Activated naive CD4-positive, alpha-beta T cell treated with anti-CD3 and anti-CD28 coated beads, Interleukin-2, amount 10 ng/mL, durations not matched to agents 7 days and 5 days (primary cell): ENCODE measurements around the gene ACY1.

Source experiments
- CTCF ChIA-PET: fragments of 350-600 bp; sonication (Branson Sonifier 250); formaldehyde crosslinking; loops from one replicate; lab custom pipeline; 2021; ENCODE audit warnings: antibody characterized with exemption; lab: Charles Lee
- DNase-seq: peaks from one replicate; pipeline ENCODE4 v3.0.0-alpha.2; 2020
- H3K27ac Mint-ChIP-seq: one replicate; pipeline ENCODE4 v1.8.0; 2021; ENCODE audit warnings: mild to moderate bottlenecking, moderate library complexity, mixed read lengths
- H3K27me3 Mint-ChIP-seq: one replicate; pipeline ENCODE4 v1.8.0; 2021; ENCODE audit warnings: mild to moderate bottlenecking, mixed read lengths
- H3K36me3 Mint-ChIP-seq: one replicate; pipeline ENCODE4 v1.8.0; 2021; ENCODE audit warnings: mixed read lengths
- H3K4me1 Mint-ChIP-seq: one replicate; pipeline ENCODE4 v1.8.0; 2021; ENCODE audit warnings: mixed read lengths
- H3K4me3 Mint-ChIP-seq: one replicate; pipeline ENCODE4 v1.8.0; 2021; ENCODE audit warnings: mild to moderate bottlenecking, moderate library complexity, mixed read lengths
- H3K9me3 Mint-ChIP-seq: one replicate; pipeline ENCODE4 v1.8.0; 2021; ENCODE audit warnings: mixed read lengths

Gene ACY1

DNA sequence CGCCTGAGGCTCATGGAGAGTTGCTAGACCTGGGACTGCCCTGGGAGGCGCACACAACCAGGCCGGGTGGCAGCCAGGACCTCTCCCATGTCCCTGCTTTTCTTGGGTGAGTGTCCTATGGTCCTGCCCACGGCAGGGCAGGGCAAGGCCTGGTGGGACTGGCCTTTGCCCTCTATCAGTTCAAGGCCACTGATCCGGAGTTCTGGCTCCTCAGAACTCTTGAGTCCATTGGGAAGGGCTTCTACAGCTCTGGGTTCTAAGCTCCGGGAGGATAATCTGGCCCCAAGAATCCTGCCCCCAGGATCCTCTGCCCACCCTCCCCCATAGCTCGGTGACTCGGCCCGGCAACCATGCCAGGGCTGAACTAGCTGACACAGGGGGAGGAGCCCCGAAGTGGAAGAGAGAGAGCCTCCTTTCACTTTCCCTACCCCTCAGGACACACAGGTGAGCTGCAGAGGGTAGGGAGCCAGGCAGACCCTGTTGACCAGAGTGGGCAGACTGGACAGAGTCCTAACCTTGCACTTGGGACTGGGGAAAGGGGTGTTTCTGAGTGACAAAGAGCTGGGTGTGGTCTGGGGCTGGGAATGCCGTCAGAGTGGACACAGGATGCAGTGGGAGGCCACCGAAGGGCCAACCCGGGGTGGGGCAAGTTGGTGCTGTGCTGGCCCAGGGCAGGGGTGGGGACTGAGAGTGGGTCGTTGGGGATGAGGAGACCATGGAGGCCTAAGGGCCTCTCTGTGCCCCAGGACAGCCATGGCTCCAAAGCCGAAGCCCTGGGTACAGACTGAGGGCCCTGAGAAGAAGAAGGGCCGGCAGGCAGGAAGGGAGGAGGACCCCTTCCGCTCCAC, 40.5 kb upstream of the ACY1 start:
- Mint-ChIP-seq H3K4me1 (peaks cover 39% of the 10 kb centered on the region), H3K36me3 (peaks cover 10% of the 10 kb centered on the region), H3K4me3 (peak overlapping the region; percentile 87), H3K27me3 (no peaks in the 10 kb centered on the region), H3K9me3 (no peaks in the 10 kb centered on the region), H3K27ac (peak overlapping the region; percentile 91)
- CTCF ChIA-PET: interaction anchor here (0.7 to 3.4 kb wide), 16 partner anchors 10 to 289 kb away, joined by 3 to 24 read pairs (median 3); partner anchors contain the start of genes ABHD14A, ABHD14B, ACY1 and DUSP7
- DNase-seq: peak; percentile 78

DNA sequence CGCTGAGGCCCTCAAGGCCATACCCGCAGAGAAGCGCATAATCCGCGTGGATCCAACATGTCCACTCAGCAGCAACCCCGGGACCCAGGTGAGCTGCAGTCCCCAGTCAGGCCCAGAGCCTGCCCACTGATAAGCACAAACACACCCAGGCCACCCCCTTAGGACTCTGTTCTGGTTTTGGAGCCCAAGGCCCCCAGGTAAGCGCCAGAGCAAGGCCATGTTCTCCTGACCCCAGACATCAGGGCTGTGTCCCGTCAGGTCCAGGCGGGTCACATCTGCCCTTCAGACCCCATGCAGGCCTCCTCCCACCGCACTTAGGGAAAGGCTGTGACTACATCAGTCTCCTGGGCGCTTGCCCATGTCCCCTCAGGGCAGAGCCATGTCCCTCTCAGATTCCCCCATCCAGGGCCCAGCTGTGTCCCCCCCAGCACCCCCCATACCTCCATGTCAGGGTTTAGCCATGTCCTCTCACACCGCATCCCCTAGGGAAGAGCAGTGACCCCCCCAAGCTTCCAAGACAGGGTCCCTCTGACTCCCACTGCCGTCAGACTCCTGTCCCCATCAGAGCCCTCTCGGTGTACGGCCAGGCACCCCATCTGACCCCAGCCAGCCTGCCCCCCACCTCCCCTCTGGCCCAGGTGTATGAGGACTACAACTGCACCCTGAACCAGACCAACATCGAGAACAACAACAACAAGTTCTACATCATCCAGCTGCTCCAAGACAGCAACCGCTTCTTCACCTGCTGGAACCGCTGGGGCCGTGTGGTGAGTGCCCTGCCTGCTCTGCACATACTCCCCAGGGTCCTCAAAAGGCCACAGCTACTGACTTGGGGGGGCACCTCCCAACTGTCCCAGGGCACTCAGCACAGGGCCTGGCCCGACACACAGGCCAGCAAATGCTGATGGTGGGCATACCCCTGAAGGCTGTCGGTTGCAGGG, 39.6 kb upstream of the ACY1 start:
- no peaks in the 10 kb centered on the region for H3K9me3 Mint-ChIP-seq
- H3K27me3 Mint-ChIP-seq: no peaks in the 10 kb centered on the region
- H3K27ac Mint-ChIP-seq: peak overlapping the region; percentile 30
- no peak overlapping the region for H3K4me3 Mint-ChIP-seq
- CTCF ChIA-PET: interaction anchor here (0.9 to 3.4 kb wide), 7 partner anchors 30 to 288 kb away, joined by 3 to 24 read pairs (median 3); partner anchors contain the start of genes ABHD14A, ABHD14B and ACY1
- DNase-seq: no peak
- peaks cover 35% of the 10 kb centered on the region for H3K4me1 Mint-ChIP-seq
- H3K36me3 Mint-ChIP-seq: peaks cover 4% of the 10 kb centered on the region

DNA sequence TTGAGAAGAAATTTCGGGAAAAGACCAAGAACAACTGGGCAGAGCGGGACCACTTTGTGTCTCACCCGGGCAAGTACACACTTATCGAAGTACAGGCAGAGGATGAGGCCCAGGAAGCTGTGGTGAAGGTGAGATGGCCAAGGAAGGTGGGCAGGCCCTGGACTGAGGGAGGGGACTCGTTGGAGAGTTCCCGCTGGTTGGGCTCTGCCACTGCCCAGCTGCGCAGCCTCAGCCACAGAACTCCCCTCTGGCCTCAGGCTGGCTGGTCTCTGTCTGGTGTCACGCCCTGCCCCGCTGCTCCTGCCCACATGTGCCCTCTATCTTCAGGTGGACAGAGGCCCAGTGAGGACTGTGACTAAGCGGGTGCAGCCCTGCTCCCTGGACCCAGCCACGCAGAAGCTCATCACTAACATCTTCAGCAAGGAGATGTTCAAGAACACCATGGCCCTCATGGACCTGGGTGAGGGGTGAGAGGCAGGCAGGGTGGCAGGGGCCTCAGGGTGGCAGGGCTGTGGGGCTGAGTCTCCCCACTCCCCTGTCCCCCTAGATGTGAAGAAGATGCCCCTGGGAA, 38.8 kb upstream of the ACY1 start:
- Mint-ChIP-seq H3K27me3 (no peaks in the 10 kb centered on the region), H3K4me3 (no peak overlapping the region), H3K4me1 (peaks cover 31% of the 10 kb centered on the region), H3K9me3 (no peaks in the 10 kb centered on the region), H3K27ac (no peak overlapping the region), H3K36me3 (no peaks in the 10 kb centered on the region)
- DNase-seq: no peak
- CTCF ChIA-PET: no interaction called here

DNA sequence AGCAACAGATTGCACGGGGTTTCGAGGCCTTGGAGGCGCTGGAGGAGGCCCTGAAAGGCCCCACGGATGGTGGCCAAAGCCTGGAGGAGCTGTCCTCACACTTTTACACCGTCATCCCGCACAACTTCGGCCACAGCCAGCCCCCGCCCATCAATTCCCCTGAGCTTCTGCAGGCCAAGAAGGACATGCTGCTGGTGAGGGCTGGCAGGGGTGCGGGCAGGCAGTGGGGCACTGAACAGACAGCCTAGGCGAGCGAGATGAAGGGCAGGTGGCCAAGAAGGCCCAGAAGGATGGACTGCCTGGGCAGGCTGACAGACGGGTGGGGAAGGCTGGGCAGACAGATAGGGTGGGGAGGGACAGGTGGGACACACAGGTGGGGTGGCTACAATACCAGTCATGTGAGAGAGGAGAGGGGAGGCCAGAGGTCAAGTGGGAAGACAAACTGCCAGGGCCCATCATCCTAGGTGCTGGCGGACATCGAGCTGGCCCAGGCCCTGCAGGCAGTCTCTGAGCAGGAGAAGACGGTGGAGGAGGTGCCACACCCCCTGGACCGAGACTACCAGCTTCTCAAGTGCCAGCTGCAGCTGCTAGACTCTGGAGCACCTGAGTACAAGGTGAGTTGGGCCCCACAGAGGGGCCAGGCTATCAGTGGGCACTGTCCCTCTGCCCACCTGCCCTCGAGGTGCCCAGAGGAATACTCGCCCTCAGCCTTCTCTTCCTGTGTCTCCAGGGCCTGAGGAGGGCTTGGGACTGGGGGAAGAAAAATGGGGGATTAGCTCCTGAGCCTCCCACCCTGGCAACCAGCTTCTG, 38.1 kb upstream of the ACY1 start:
- Mint-ChIP-seq H3K9me3 (no peaks in the 10 kb centered on the region), H3K4me3 (no peak overlapping the region), H3K36me3 (no peaks in the 10 kb centered on the region), H3K27ac (no peak overlapping the region), H3K27me3 (no peaks in the 10 kb centered on the region), H3K4me1 (peaks cover 24% of the 10 kb centered on the region)
- CTCF ChIA-PET: no interaction called here
- no peak for DNase-seq

DNA sequence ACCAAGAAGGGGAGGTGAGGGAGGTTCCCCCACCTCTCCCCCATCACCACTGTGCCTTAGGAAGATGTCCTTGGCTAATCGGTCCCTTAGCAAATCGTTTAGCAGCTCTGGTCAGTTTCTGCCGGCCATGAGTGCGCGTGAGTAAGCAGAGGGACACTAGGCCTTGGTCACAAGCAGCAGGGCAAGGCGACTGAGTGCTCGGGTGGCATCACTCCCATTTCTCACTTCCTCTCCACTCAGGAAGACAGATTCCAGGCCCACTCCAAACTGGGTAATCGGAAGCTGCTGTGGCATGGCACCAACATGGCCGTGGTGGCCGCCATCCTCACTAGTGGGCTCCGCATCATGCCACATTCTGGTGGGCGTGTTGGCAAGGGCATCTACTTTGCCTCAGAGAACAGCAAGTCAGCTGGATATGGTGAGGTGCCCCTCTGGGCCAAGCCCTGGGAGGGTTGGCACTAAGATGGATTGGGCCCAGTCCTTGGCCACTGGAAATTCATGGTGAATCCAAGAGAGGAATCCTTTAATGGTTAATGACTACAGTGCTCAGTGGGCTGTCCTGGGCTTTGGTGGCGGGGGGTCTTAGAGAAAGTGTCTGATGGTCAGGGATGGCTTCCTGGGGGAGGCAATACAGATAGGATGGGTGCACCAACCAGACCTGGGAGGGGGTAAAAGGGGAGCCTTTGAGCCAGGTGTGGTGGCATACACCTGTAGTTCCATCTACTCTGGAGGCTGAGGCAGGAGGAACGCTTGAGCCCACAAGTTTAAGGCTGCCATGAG, 37.2 kb upstream of the ACY1 start:
- CTCF ChIA-PET: interaction anchor here (1.4 kb wide), 1 partner anchor 37 kb away, joined by 3 read pairs; the partner anchor contains the start of gene ACY1
- peaks cover 15% of the 10 kb centered on the region for H3K4me1 Mint-ChIP-seq
- peaks cover 5% of the 10 kb centered on the region for H3K27me3 Mint-ChIP-seq
- no peak for DNase-seq
- no peaks in the 10 kb centered on the region for H3K9me3 Mint-ChIP-seq
- no peak overlapping the region for H3K27ac Mint-ChIP-seq
- no peak overlapping the region for H3K4me3 Mint-ChIP-seq
- no peaks in the 10 kb centered on the region for H3K36me3 Mint-ChIP-seq

DNA sequence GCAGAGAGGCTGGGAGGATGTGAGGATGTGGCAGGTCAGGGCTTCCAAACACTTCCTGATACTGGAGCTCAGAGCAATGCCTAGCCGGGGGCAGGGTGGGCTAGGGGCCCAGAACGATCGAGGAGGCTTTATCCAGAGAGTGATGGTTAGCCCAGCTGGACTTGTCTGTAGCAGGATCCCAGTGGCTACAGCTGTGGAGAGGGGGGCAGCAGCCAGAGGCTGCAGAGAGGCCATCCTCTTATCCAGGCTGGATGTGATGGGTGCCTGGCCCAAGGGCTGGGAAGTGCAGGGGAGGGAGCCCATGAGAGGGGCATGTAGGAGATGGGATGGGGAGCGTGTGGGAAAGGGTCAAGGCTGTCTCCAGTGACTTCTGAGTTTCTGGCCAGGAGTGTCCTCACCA, 36.5 kb upstream of the ACY1 start:
- H3K27me3 Mint-ChIP-seq: peaks cover 5% of the 10 kb centered on the region
- H3K36me3 Mint-ChIP-seq: no peaks in the 10 kb centered on the region
- H3K9me3 Mint-ChIP-seq: no peaks in the 10 kb centered on the region
- CTCF ChIA-PET: interaction anchor here (1.2 to 1.4 kb wide), 2 partner anchors 36 to 54 kb away, joined by 3 read pairs; partner anchors contain the start of gene ACY1
- H3K27ac Mint-ChIP-seq: no peak overlapping the region
- H3K4me3 Mint-ChIP-seq: no peak overlapping the region
- DNase-seq: no peak
- peaks cover 12% of the 10 kb centered on the region for H3K4me1 Mint-ChIP-seq

DNA sequence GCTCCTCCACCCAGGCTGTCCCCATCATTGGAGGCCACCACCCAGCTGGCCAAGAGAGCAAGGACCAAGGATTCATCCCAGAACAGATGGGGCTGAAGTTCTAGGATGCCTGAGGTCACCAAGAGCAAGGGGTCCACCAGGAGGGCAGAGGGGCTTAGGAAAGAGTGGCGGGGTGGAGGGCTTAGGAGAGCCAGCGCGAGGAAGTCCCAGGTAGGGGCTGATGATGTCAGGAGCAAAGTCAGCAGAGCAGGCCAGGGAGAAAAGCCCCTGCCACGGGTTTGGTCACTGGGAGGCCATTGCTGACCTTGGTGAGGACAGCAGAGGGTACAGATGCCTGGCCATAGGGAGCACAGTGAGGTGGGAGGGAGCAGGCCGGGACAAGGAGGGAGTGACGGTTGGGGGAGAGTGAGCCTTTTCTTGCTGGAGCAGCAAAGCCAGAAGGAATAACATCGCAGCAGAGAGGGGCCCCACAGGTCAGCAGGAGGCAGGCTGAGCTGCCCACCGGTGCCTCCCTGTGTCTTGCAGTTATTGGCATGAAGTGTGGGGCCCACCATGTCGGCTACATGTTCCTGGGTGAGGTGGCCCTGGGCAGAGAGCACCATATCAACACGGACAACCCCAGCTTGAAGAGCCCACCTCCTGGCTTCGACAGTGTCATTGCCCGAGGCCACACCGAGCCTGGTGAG, 36.0 kb upstream of the ACY1 start:
- DNase-seq: no peak
- Mint-ChIP-seq H3K4me1 (peaks cover 7% of the 10 kb centered on the region), H3K9me3 (no peaks in the 10 kb centered on the region), H3K27ac (no peak overlapping the region), H3K36me3 (no peaks in the 10 kb centered on the region), H3K27me3 (peaks cover 11% of the 10 kb centered on the region), H3K4me3 (no peak overlapping the region)
- CTCF ChIA-PET: interaction anchor here (1.2 to 1.4 kb wide), 2 partner anchors 35 to 54 kb away, joined by 3 read pairs; partner anchors contain the start of gene ACY1

DNA sequence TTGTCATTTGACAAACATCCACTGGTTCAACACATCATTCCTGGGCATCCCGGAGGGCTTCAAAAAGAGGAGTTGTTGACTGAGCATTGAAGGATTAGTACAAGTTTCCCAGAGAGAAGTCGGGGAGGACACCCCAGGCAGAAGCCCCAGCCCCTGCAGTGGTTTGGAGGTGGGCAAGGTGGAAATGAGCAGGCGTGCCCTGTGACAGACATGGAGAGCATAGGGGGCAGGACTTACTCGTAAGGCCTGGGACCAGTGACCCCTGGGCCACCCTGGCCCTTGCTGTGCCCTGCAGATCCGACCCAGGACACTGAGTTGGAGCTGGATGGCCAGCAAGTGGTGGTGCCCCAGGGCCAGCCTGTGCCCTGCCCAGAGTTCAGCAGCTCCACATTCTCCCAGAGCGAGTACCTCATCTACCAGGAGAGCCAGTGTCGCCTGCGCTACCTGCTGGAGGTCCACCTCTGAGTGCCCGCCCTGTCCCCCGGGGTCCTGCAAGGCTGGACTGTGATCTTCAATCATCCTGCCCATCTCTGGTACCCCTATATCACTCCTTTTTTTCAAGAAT, 35.2 kb upstream of the ACY1 start:
- no peak for DNase-seq
- Mint-ChIP-seq H3K27ac (no peak overlapping the region), H3K9me3 (no peaks in the 10 kb centered on the region), H3K27me3 (peaks cover 18% of the 10 kb centered on the region), H3K4me3 (no peak overlapping the region), H3K4me1 (peaks cover under 1% of the 10 kb centered on the region), H3K36me3 (no peaks in the 10 kb centered on the region)
- CTCF ChIA-PET: no interaction called here

DNA sequence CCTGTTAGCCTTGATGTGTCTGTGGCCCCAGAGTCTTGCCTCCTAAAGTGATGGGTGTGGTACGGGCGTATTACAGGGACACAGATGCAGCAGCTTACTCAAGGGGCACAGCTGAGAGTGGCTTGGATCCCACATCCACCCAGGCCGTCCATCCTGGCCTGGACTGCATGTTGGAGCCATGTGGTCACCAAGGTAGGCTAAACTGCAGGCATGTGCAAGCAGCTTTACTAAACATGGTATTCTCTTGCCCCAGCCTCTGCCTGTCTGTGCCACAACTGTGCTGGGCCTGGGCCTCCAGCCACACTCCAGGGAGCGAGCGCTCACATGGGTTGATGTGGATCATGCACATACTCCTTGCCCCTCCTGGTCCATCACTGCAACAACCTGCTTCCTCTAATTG, 34.2 kb upstream of the ACY1 start:
- CTCF ChIA-PET: interaction anchor here (0.6 kb wide), 1 partner anchor 163 kb away, joined by 3 read pairs; no protein-coding TSS in a partner anchor
- no peak overlapping the region for H3K4me3 Mint-ChIP-seq

DNA sequence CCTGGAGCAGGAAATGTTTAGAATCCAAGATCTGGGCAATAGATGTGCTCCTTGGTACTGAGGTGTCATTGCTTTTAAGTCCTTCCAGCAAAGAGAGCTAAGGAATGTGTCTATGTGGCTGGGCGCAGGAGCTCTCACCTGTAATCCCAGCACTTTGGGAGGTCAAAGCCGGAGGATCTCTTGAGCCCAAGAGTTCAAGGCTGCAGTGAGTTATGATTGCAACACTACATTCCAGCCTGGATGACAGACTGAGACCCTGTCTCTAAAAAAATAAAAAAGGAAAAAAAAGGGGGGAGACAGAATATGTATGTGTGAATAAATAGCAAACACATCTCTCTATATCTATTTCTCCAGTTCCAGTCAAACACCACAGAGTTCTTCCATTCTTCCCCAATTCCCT, 32.4 kb upstream of the ACY1 start:
- H3K9me3 Mint-ChIP-seq: no peaks in the 10 kb centered on the region
- DNase-seq: no peak
- CTCF ChIA-PET: no interaction called here
- H3K4me3 Mint-ChIP-seq: no peak overlapping the region
- H3K36me3 Mint-ChIP-seq: no peaks in the 10 kb centered on the region
- no peaks in the 10 kb centered on the region for H3K4me1 Mint-ChIP-seq
- H3K27me3 Mint-ChIP-seq: peaks cover 46% of the 10 kb centered on the region
- no peak overlapping the region for H3K27ac Mint-ChIP-seq

More for the DNA sequence above, 34.2 kb upstream of the ACY1 start:
- Mint-ChIP-seq H3K4me1 (no peaks in the 10 kb centered on the region), H3K36me3 (no peaks in the 10 kb centered on the region), H3K27me3 (peaks cover 28% of the 10 kb centered on the region), H3K27ac (no peak overlapping the region), H3K9me3 (no peaks in the 10 kb centered on the region)
- DNase-seq: no peak

DNA sequence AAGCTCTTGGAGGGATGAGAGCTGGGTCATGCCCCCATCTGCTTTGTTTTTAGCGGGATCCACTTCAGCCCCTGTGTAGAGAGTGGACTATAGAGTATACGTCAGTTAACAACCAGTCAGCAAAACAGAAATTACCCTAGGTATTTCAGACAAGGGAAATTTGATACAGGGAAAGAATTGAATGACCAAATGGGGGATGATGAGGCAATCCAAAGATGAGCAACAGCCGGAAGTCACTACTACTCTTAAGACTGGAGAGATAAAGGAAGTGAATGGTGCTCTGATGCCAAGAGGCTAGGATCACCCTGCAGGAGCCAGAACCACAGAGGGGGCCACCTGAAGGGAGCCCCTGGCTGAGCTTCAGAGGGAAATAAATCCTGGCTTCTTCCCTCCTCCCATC, 29.9 kb upstream of the ACY1 start:
- peaks cover 64% of the 10 kb centered on the region for H3K27me3 Mint-ChIP-seq
- H3K36me3 Mint-ChIP-seq: no peaks in the 10 kb centered on the region
- no peaks in the 10 kb centered on the region for H3K9me3 Mint-ChIP-seq
- DNase-seq: no peak
- peaks cover 8% of the 10 kb centered on the region for H3K4me1 Mint-ChIP-seq
- CTCF ChIA-PET: interaction anchor here (1.3 to 2.1 kb wide), 3 partner anchors 10 to 20 kb away, joined by 5 to 6 read pairs (median 5); partner anchors contain the start of genes ABHD14B and RRP9
- no peak overlapping the region for H3K4me3 Mint-ChIP-seq
- no peak overlapping the region for H3K27ac Mint-ChIP-seq

DNA sequence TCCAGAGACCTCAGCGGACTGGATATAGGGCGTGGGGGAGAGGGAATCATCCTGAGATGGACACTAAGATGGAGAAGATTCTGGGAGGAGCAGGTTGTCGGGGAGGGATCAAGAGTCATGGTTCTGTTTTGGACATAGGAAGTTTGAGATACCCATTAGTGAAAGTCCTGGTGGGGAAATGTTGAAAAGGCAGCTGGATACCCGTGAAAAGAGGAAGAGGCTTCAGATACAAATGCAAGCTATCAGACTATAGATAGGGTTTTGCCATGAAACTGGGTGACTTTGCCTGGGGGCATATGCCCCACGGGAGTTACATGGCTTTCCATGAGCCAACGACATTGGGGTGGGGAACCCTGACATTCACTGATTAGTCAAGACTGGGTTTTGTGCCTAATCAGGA, 29.2 kb upstream of the ACY1 start:
- H3K9me3 Mint-ChIP-seq: no peaks in the 10 kb centered on the region
- no peak overlapping the region for H3K4me3 Mint-ChIP-seq

More for the DNA sequence above, 29.2 kb upstream of the ACY1 start:
- Mint-ChIP-seq H3K4me1 (peaks cover 8% of the 10 kb centered on the region), H3K27me3 (peaks cover 68% of the 10 kb centered on the region), H3K27ac (no peak overlapping the region), H3K36me3 (no peaks in the 10 kb centered on the region)
- no peak for DNase-seq
- CTCF ChIA-PET: interaction anchor here (1.3 to 2.1 kb wide), 3 partner anchors 9 to 20 kb away, joined by 5 to 6 read pairs (median 5); partner anchors contain the start of genes ABHD14B and RRP9
